HUES6 (cell line): ENCODE data around the gene ZNF429.
A peak's percentile ranks its signal among the peaks of the same experiment; 100 is the strongest.
"Not testable (repeated sequence)": the region's sequence is repeated elsewhere in the genome, so short reads cannot be mapped to it uniquely, and the experiment has no call there.

Source experiments
- H3K27ac ChIP-seq: 2 replicates; pipeline ENCODE4 v1.7.0; 2013; ENCODE audit warnings: low read depth, mild to moderate bottlenecking, low read length, inconsistent platforms
- H3K27me3 ChIP-seq: 2 replicates; pipeline ENCODE4 v1.6.1; 2013; ENCODE audit warnings: low read length; ENCODE audit not compliant: control insufficient read depth, insufficient read depth
- H3K36me3 ChIP-seq: 2 replicates; pipeline ENCODE4 v1.6.1; 2013; ENCODE audit warnings: low read length; ENCODE audit not compliant: control insufficient read depth, insufficient read depth
- H3K4me1 ChIP-seq: 2 replicates; pipeline ENCODE4 v1.6.1; 2013; ENCODE audit warnings: low read length; ENCODE audit not compliant: control insufficient read depth, insufficient read depth
- H3K4me3 ChIP-seq: 2 replicates; pipeline ENCODE4 v1.5.1; 2013; ENCODE audit warnings: low read depth, low read length
- H3K9ac ChIP-seq: one replicate; pipeline ENCODE4 v1.6.1; 2013; ENCODE audit warnings: mild to moderate bottlenecking, low read length
- H3K9me3 ChIP-seq: 2 replicates; pipeline ENCODE4 v1.6.1; 2013; ENCODE audit warnings: low read depth, low read length; ENCODE audit not compliant: control insufficient read depth, insufficient read depth

The ZNF429 gene

GRCh38 chr19:21505459-21506451 lies at the start of gene ZNF429:
ZNF429 (plus strand) TSS chr19:21505602; CDS start chr19:21505772, 170 bp downstream.
- Histone ChIP-seq H3K36me3 (no peaks in the 10 kb centered on the region; the same call in 1 of the 2 replicates), H3K4me3 (peak within 1 kb of the TSS; percentile 71), H3K4me1 (no peaks in the 10 kb centered on the region), H3K9me3 (peaks cover 19% of the 10 kb centered on the region; the same call in 1 of the 2 replicates), H3K27me3 (no peaks in the 10 kb centered on the region), H3K9ac (peak within 1 kb of the TSS; percentile 86), H3K27ac (no peak within 1 kb of the TSS)

DNA sequence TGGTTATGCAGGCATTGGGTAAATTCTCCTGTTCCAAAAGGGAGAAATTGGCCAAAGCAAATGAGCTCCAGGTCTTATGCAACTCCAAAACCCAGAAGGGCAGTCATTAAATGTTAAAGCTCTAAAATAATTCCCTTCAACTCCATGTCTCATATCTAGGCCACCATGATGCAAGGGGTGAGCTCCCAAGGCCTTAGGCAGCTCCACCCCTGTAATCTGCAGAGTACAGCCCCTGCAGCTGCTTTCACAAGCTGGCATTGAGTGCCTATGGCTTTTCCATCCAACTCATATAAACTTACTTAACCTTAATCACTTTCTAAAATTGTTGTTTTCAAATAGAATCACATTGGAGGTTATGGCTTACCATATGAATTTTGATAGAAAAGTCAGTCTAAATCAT lies 44.7 kb upstream of the ZNF429 start:
- peaks cover 23% of the 10 kb centered on the region; the same call in 1 of the 2 replicates for H3K36me3 ChIP-seq
- H3K4me3 ChIP-seq = no peak overlapping the region
- H3K27me3 ChIP-seq = no peaks in the 10 kb centered on the region
- H3K27ac ChIP-seq = no peak overlapping the region
- no peak overlapping the region for H3K9ac ChIP-seq
- no peaks in the 10 kb centered on the region for H3K4me1 ChIP-seq
- H3K9me3 ChIP-seq = peaks cover 24% of the 10 kb centered on the region

GRCh38 chr19:21462540-21462939 lies 42.9 kb upstream of the ZNF429 start:
- Histone ChIP-seq H3K27me3 (no peaks in the 10 kb centered on the region), H3K9me3 (peaks cover 25% of the 10 kb centered on the region), H3K27ac (no peak overlapping the region), H3K4me3 (peak overlapping the region; percentile 95), H3K36me3 (peaks cover 9% of the 10 kb centered on the region; the same call in 1 of the 2 replicates), H3K4me1 (no peaks in the 10 kb centered on the region), H3K9ac (no peak overlapping the region)

- H3K9me3 ChIP-seq = peaks cover 19% of the 10 kb centered on the region; the same call in 1 of the 2 replicates
- no peaks in the 10 kb centered on the region for H3K27me3 ChIP-seq
- no peaks in the 10 kb centered on the region for H3K4me1 ChIP-seq
- H3K4me3 ChIP-seq = peak overlapping the region; percentile 95
- H3K9ac ChIP-seq = peak overlapping the region; percentile 66
- H3K36me3 ChIP-seq = peaks cover 2% of the 10 kb centered on the region; the same call in 1 of the 2 replicates
- peak overlapping the region; percentile 70; the same call in 1 of the 2 replicates for H3K27ac ChIP-seq
Observed at GRCh38 chr19:21463449-21464105, 41.8 kb upstream of the ZNF429 start.

GRCh38 chr19:21466627-21467026 lies 38.8 kb upstream of the ZNF429 start:
- Histone ChIP-seq H3K9me3 (peaks cover 19% of the 10 kb centered on the region; the same call in 1 of the 2 replicates), H3K36me3 (no peaks in the 10 kb centered on the region), H3K9ac (no peak overlapping the region), H3K4me3 (no peak overlapping the region), H3K4me1 (no peaks in the 10 kb centered on the region), H3K27me3 (no peaks in the 10 kb centered on the region), H3K27ac (no peak overlapping the region)

DNA sequence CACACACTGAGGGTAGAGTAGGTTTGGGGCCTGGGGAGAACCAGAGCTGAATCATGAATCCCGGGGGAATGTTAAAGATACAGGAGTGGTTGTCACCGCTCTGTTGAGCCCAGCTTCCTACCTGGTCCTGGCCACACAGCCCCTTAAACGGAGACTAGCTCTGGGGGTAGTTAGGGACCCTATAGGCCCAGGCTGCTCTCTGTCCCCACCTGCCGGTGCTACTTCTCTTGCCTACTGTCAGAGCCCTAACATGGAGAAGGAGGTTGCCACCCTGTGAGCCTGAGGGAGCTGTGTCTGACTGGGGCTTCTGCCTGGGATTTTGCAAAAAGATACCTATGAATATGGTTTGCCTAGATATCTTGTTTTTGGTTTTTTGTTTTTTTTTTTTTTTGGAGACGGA lies 36.6 kb upstream of the ZNF429 start:
- no peaks in the 10 kb centered on the region for H3K27me3 ChIP-seq
- H3K27ac ChIP-seq = no peak overlapping the region
- no peaks in the 10 kb centered on the region for H3K4me1 ChIP-seq
- no peaks in the 10 kb centered on the region for H3K36me3 ChIP-seq
- H3K9ac ChIP-seq = no peak overlapping the region
- H3K9me3 ChIP-seq = peaks cover 18% of the 10 kb centered on the region; the same call in 1 of the 2 replicates
- no peak overlapping the region for H3K4me3 ChIP-seq

DNA sequence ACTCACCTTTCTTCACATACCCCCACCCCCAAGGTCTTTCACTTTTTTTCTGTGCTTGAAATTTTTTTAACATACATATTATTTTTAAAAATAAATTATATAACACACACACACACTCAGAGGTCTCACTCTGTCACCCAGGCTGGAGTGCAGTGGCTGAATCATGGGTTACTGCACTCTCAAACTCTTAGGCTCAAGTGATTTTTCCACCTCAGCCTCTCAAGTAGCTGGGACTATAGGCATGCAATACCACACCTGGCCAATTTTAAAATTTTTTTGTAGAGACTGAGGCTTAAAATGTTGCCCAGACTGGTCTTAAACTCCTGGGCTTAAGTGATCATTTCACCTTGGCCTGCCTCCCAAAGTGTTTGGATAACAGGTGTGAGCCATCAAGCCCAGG lies 32.9 kb upstream of the ZNF429 start:
- Histone ChIP-seq H3K9me3 (peaks cover 4% of the 10 kb centered on the region; the same call in 1 of the 2 replicates), H3K4me1 (no peaks in the 10 kb centered on the region), H3K27me3 (no peaks in the 10 kb centered on the region), H3K4me3 (no peak overlapping the region), H3K36me3 (no peaks in the 10 kb centered on the region), H3K27ac (no peak overlapping the region), H3K9ac (no peak overlapping the region)

DNA sequence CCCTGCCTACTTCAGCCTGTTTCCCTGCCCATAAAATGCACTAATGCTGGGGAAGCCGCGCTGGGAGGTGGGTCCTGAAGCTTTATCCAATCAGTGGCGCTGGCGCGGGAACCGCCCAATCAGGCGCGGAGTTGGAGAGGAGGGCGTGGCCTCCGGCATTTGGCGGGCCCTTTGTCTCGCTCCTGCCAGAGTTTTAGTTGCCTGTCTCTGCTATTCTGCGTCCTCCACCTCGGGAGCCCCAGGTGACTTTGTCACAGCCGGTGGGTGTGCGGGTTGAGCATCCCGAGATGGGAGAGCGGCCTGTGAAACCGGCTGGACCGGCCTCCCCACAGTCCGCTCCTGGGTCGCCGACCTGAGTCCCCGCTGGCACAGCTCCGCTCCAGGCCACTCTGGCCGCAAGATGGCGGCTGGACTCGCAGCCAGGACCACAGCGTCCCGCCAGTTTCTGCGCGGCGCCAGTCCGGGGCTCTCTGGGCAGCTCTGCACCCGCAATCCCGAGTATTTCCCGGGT lies 30.7 kb upstream of the ZNF429 start:
- H3K9ac ChIP-seq = peak overlapping the region; percentile 81
- peaks cover 3% of the 10 kb centered on the region; the same call in 1 of the 2 replicates for H3K9me3 ChIP-seq
- no peaks in the 10 kb centered on the region for H3K36me3 ChIP-seq
- H3K27me3 ChIP-seq = no peaks in the 10 kb centered on the region
- peak overlapping the region; percentile 92; the same call in 1 of the 2 replicates for H3K27ac ChIP-seq
- H3K4me3 ChIP-seq = peak overlapping the region; percentile 78
- no peaks in the 10 kb centered on the region for H3K4me1 ChIP-seq

- not testable (repeated sequence) for H3K36me3 ChIP-seq, H3K27ac ChIP-seq, H3K9ac ChIP-seq, H3K4me3 ChIP-seq, H3K4me1 ChIP-seq, H3K27me3 ChIP-seq
- H3K9me3 ChIP-seq = peaks cover 14% of the 10 kb centered on the region
Observed at GRCh38 chr19:21482361-21482760, 23.0 kb upstream of the ZNF429 start.

- no peaks in the 10 kb centered on the region for H3K4me1 ChIP-seq
- H3K9ac ChIP-seq = no peak overlapping the region
- H3K36me3 ChIP-seq = peaks cover 14% of the 10 kb centered on the region; the same call in 1 of the 2 replicates
- H3K27ac ChIP-seq = no peak overlapping the region
- H3K27me3 ChIP-seq = no peaks in the 10 kb centered on the region
- H3K9me3 ChIP-seq = peaks cover 19% of the 10 kb centered on the region
- H3K4me3 ChIP-seq = peak overlapping the region; percentile 7; the same call in 1 of the 2 replicates
Observed at GRCh38 chr19:21482863-21483276, 22.5 kb upstream of the ZNF429 start.
